ENCODE results near the gene RPTOR.

- TF ChIP-seq CTCF (IDR thresholded peaks at IDR 0.05; ENCODE audit: insufficient read depth, low read depth, low read length) = no peak
- TF ChIP-seq EZH2 (IDR thresholded peaks at IDR 0.05; ENCODE audit: insufficient read depth, low read length) = no peak
These were observed 448.4 kb downstream of the RPTOR start for GRCh38 chr17:80992948-80993624.
